ES-I3 (cell line): ENCODE measurements around the gene PDXK.

Experiments used
- H3K36me3 ChIP-seq: 2 replicates; pipeline ENCODE4 v1.6.1; 2013; ENCODE audit warnings: mild to moderate bottlenecking, low read length, control low read depth, moderate library complexity; ENCODE audit not compliant: insufficient read depth
- H3K4me1 ChIP-seq: 2 replicates; pipeline ENCODE4 v1.6.1; 2013; ENCODE audit warnings: mild to moderate bottlenecking, control low read depth, low read length; ENCODE audit not compliant: insufficient read depth
- H3K9ac ChIP-seq: 2 replicates; pipeline ENCODE4 v1.6.1; 2013; ENCODE audit warnings: low read depth, mild to moderate bottlenecking, low read length, moderate library complexity
- H3K9me3 ChIP-seq: 2 replicates; pipeline ENCODE4 v1.6.1; 2013; ENCODE audit warnings: mild to moderate bottlenecking, low read length, moderate library complexity; ENCODE audit not compliant: control insufficient read depth, insufficient read depth

PDXK gene

GRCh38 chr21:43779660-43780059 lies 60.7 kb downstream of the PDXK start:
- Histone ChIP-seq H3K4me1 (no peaks in the 10 kb centered on the region), H3K9me3 (no peaks in the 10 kb centered on the region), H3K36me3 (no peaks in the 10 kb centered on the region), H3K9ac (no peak overlapping the region)

- no peaks in the 10 kb centered on the region for H3K4me1 ChIP-seq
- no peak overlapping the region for H3K9ac ChIP-seq
- H3K36me3 ChIP-seq, result no peaks in the 10 kb centered on the region
- H3K9me3 ChIP-seq, result no peaks in the 10 kb centered on the region
Measured at GRCh38 chr21:43781846-43782245, 62.9 kb downstream of the PDXK start.

- H3K36me3 ChIP-seq, result no peaks in the 10 kb centered on the region
- no peak overlapping the region for H3K9ac ChIP-seq
- H3K9me3 ChIP-seq, result no peaks in the 10 kb centered on the region
- H3K4me1 ChIP-seq, result no peaks in the 10 kb centered on the region
Measured at GRCh38 chr21:43782431-43783097, 63.6 kb downstream of the PDXK start.

GRCh38 chr21:43783098-43783700 lies 64.3 kb downstream of the PDXK start:
- Histone ChIP-seq H3K4me1 (no peaks in the 10 kb centered on the region), H3K9me3 (no peaks in the 10 kb centered on the region), H3K9ac (no peak overlapping the region), H3K36me3 (no peaks in the 10 kb centered on the region)

- no peaks in the 10 kb centered on the region for H3K4me1 ChIP-seq
- H3K36me3 ChIP-seq, result no peaks in the 10 kb centered on the region
- no peak overlapping the region for H3K9ac ChIP-seq
- H3K9me3 ChIP-seq, result no peaks in the 10 kb centered on the region
Measured at GRCh38 chr21:43785134-43785533, 66.2 kb downstream of the PDXK start.

- H3K4me1 ChIP-seq, result 0 out of 2 replicates have a peak, but pooled peaks cover 6% of the 10 kb centered on the region
- no peaks in the 10 kb centered on the region for H3K9me3 ChIP-seq
- H3K9ac ChIP-seq, result no peak overlapping the region
- H3K36me3 ChIP-seq, result peaks cover 3% of the 10 kb centered on the region
Measured at GRCh38 chr21:43786300-43786806, 67.4 kb downstream of the PDXK start.

GRCh38 chr21:43786807-43787440 lies 68.0 kb downstream of the PDXK start:
- Histone ChIP-seq H3K9me3 (no peaks in the 10 kb centered on the region), H3K36me3 (peaks cover 7% of the 10 kb centered on the region), H3K9ac (no peak overlapping the region), H3K4me1 (0 out of 2 replicates have a peak, but pooled peaks cover 6% of the 10 kb centered on the region)

GRCh38 chr21:43789276-43790009 lies 70.5 kb downstream of the PDXK start, which contains the start of gene RRP1:
RRP1 (plus strand) TSS chr21:43789577; CDS start chr21:43789630, 53 bp downstream.
- H3K9ac ChIP-seq, result peak within 1 kb of the TSS; percentile 92

GRCh38 chr21:43790010-43790524 lies 71.1 kb downstream of the PDXK start:
- Histone ChIP-seq H3K9ac (peak overlapping the region; percentile 92), H3K9me3 (no peaks in the 10 kb centered on the region), H3K36me3 (peaks cover 21% of the 10 kb centered on the region), H3K4me1 (0 out of 2 replicates have a peak, but pooled peaks cover 6% of the 10 kb centered on the region)

More at GRCh38 chr21:43789276-43790009, 70.5 kb downstream of the PDXK start, which contains the start of gene RRP1:
- Histone ChIP-seq H3K9me3 (no peaks in the 10 kb centered on the region), H3K4me1 (0 out of 2 replicates have a peak, but pooled peaks cover 6% of the 10 kb centered on the region), H3K36me3 (peaks cover 18% of the 10 kb centered on the region)

- H3K36me3 ChIP-seq, result peaks cover 33% of the 10 kb centered on the region
- H3K4me1 ChIP-seq, result 0 out of 2 replicates have a peak, but pooled peaks cover 6% of the 10 kb centered on the region
- no peak overlapping the region for H3K9ac ChIP-seq
- no peaks in the 10 kb centered on the region for H3K9me3 ChIP-seq
Measured at GRCh38 chr21:43792406-43792805, 73.5 kb downstream of the PDXK start.

GRCh38 chr21:43793243-43793642 lies 74.3 kb downstream of the PDXK start:
- H3K36me3 ChIP-seq, result peaks cover 36% of the 10 kb centered on the region
- H3K9ac ChIP-seq, result no peak overlapping the region
- H3K4me1 ChIP-seq, result 0 out of 2 replicates have a peak, but pooled peaks cover 6% of the 10 kb centered on the region
- no peaks in the 10 kb centered on the region for H3K9me3 ChIP-seq

GRCh38 chr21:43794311-43794710 lies 75.4 kb downstream of the PDXK start:
- no peak overlapping the region for H3K9ac ChIP-seq
- H3K9me3 ChIP-seq, result no peaks in the 10 kb centered on the region
- peaks cover 37% of the 10 kb centered on the region for H3K36me3 ChIP-seq
- 0 out of 2 replicates have a peak, but pooled peaks cover 6% of the 10 kb centered on the region for H3K4me1 ChIP-seq

GRCh38 chr21:43794857-43795256 lies 75.9 kb downstream of the PDXK start:
- Histone ChIP-seq H3K4me1 (0 out of 2 replicates have a peak, but pooled peaks cover 6% of the 10 kb centered on the region), H3K9me3 (no peaks in the 10 kb centered on the region), H3K36me3 (peaks cover 37% of the 10 kb centered on the region), H3K9ac (no peak overlapping the region)

- peaks cover 30% of the 10 kb centered on the region for H3K36me3 ChIP-seq
- no peak overlapping the region for H3K9ac ChIP-seq
- H3K4me1 ChIP-seq, result no peaks in the 10 kb centered on the region
- H3K9me3 ChIP-seq, result no peaks in the 10 kb centered on the region
Measured at GRCh38 chr21:43797415-43797814, 78.5 kb downstream of the PDXK start.
